ENCODE results near the gene MAPKAPK2. TPM values are rescaled to one million over a fixed set of nuclear protein-coding genes. Genes with fewer than 3 reads are reported as not detected.

Gene MAPKAPK2
- total RNA-seq, 4 donors from 2014 or later: 37.8 to 50.7 (median 43.2) TPM

DNA sequence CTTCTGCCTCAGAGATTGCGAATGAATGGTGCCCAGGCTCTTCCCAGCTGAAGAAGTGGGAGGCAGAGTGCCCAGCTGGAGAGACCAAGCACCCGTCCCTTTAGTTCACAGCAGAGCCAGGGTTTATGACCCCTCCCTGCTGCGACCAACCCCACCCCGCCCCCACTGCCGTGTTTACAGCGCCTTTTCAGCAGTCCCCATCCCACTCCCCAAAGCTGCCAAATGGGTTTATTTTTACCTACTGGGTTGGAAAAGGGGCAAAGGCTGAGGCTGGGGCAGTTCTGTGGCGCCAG lies 25.8 kb upstream of the MAPKAPK2 start:
- DNase-seq: no peak
- intact Hi-C loops (cut with DNase I): no loop called here
- peaks cover 5 to 39% (median 22%) of the 10 kb centered on the region in 3 donors for H3K4me1 ChIP-seq
- no peak overlapping the region for H3K27ac ChIP-seq
- H3K4me3 ChIP-seq: no peak overlapping the region
- peaks cover 0 to 20% (median 0%) of the 10 kb centered on the region in 4 donors for H3K27me3 ChIP-seq
- H3K9me3 ChIP-seq: no peaks in the 10 kb centered on the region
- no peaks in the 10 kb centered on the region for H3K36me3 ChIP-seq
- 46 to 75% methylated on average over 2 of the region's 7 CpGs for WGBS, 2 donors
- TF ChIP-seq POLR2A (IDR thresholded peaks at IDR 0.05): no peak
- TF ChIP-seq, protein P1, sequence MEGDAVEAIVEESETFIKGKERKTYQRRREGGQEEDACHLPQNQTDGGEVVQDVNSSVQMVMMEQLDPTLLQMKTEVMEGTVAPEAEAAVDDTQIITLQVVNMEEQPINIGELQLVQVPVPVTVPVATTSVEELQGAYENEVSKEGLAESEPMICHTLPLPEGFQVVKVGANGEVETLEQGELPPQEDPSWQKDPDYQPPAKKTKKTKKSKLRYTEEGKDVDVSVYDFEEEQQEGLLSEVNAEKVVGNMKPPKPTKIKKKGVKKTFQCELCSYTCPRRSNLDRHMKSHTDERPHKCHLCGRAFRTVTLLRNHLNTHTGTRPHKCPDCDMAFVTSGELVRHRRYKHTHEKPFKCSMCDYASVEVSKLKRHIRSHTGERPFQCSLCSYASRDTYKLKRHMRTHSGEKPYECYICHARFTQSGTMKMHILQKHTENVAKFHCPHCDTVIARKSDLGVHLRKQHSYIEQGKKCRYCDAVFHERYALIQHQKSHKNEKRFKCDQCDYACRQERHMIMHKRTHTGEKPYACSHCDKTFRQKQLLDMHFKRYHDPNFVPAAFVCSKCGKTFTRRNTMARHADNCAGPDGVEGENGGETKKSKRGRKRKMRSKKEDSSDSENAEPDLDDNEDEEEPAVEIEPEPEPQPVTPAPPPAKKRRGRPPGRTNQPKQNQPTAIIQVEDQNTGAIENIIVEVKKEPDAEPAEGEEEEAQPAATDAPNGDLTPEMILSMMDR (IDR thresholded peaks at IDR 0.05): no peak

DNA sequence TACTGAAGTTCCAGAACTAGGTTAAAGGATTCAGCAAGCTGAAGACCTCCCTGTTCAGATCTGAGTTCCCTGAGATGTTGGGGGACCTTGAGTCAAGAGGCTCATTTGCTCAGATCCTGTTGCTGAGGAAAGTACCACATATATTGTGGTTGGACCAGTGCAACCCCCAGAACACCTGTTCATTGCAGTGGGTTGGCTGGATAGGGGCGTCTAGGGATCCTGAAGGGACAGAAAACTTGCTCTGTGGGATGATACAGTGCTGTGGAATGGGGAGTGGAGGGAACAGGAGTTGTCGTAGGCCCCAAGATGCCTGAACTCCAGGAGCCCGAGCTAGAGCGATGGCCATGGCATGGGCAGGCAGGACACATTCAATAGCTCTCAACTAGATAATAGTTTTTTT lies 24.6 kb upstream of the MAPKAPK2 start:
- no peaks in the 10 kb centered on the region for H3K9me3 ChIP-seq
- no peak overlapping the region for H3K27ac ChIP-seq
- peaks cover 0 to 20% (median 0%) of the 10 kb centered on the region in 4 donors for H3K27me3 ChIP-seq
- DNase-seq: no peak
- no peaks in the 10 kb centered on the region for H3K36me3 ChIP-seq
- TF ChIP-seq, protein P1 (IDR thresholded peaks at IDR 0.05): no peak
- no peak for TF ChIP-seq POLR2A (IDR thresholded peaks at IDR 0.05)
- no peak overlapping the region for H3K4me3 ChIP-seq
- WGBS, 2 donors: 88 to 93% methylated on average over 3 to 4 of the region's 4 CpGs
- intact Hi-C loops (cut with DNase I): loop anchor here (10.0 kb wide), 1 partner anchor 175 kb away; no protein-coding TSS in a partner anchor
- H3K4me1 ChIP-seq: peaks cover 0 to 34% (median 15%) of the 10 kb centered on the region in 3 donors

- peaks cover 0 to 25% (median 0%) of the 10 kb centered on the region in 4 donors for H3K27me3 ChIP-seq
- no peak for DNase-seq
- 90 to 93% methylated on average over 11 of the region's 11 CpGs for WGBS, 2 donors
- peaks cover 0 to 30% (median 14%) of the 10 kb centered on the region in 3 donors for H3K4me1 ChIP-seq
- H3K9me3 ChIP-seq: no peaks in the 10 kb centered on the region
- TF ChIP-seq, protein P1 (IDR thresholded peaks at IDR 0.05): no peak
- TF ChIP-seq POLR2A (IDR thresholded peaks at IDR 0.05): no peak
- no peak overlapping the region for H3K4me3 ChIP-seq
- H3K36me3 ChIP-seq: no peaks in the 10 kb centered on the region
- intact Hi-C loops (cut with DNase I): loop anchor here (10.0 kb wide), 1 partner anchor 176 kb away; no protein-coding TSS in a partner anchor
- no peak overlapping the region for H3K27ac ChIP-seq
Observed at GRCh38 chr1:206661161-206661820, 23.4 kb upstream of the MAPKAPK2 start.

- no peaks in the 10 kb centered on the region for H3K36me3 ChIP-seq
- H3K27me3 ChIP-seq: peaks cover 0 to 25% (median 0%) of the 10 kb centered on the region in 4 donors
- WGBS, 2 donors: 62 to 65% methylated on average over 3 of the region's 3 CpGs
- H3K4me3 ChIP-seq: no peak overlapping the region
- no peak overlapping the region for H3K27ac ChIP-seq
- TF ChIP-seq, protein P1 (IDR thresholded peaks at IDR 0.05): no peak
- no peak for TF ChIP-seq POLR2A (IDR thresholded peaks at IDR 0.05)
- no peaks in the 10 kb centered on the region for H3K9me3 ChIP-seq
- intact Hi-C loops (cut with DNase I): loop anchor here (10.0 kb wide), 1 partner anchor 178 kb away; no protein-coding TSS in a partner anchor
- DNase-seq: no peak
- peaks cover 0 to 30% (median 14%) of the 10 kb centered on the region in 3 donors for H3K4me1 ChIP-seq
Observed at GRCh38 chr1:206662396-206663092, 22.2 kb upstream of the MAPKAPK2 start.

GRCh38 chr1:206663362-206663761 lies 21.3 kb upstream of the MAPKAPK2 start:
- intact Hi-C loops (cut with DNase I): loop anchor here (10.0 kb wide), 1 partner anchor 179 kb away; no protein-coding TSS in a partner anchor
- whole genome bisulfite sequencing, 2 donors: 42 to 62% methylated on average over 3 to 5 of the region's 5 CpGs
- Histone ChIP-seq H3K27me3 (peaks cover 0 to 20% (median 0%) of the 10 kb centered on the region in 4 donors), H3K9me3 (no peaks in the 10 kb centered on the region), H3K4me1 (peaks cover 0 to 30% (median 14%) of the 10 kb centered on the region in 3 donors), H3K4me3 (no peak overlapping the region), H3K36me3 (no peaks in the 10 kb centered on the region), H3K27ac (no peak overlapping the region)
- no peak for TF ChIP-seq POLR2A (IDR thresholded peaks at IDR 0.05)
- TF ChIP-seq, protein P1 (IDR thresholded peaks at IDR 0.05): no peak
- DNase-seq: no peak
